Hypothalamus (tissue), 51 donors: Measurements from ENCODE around the gene UBE2L3.

Source experiments
- DNase-seq, 51 donors: peaks; one replicate each; lab custom pipeline; 2025; lab: John Stamatoyannopoulos, UW

Gene UBE2L3

DNA sequence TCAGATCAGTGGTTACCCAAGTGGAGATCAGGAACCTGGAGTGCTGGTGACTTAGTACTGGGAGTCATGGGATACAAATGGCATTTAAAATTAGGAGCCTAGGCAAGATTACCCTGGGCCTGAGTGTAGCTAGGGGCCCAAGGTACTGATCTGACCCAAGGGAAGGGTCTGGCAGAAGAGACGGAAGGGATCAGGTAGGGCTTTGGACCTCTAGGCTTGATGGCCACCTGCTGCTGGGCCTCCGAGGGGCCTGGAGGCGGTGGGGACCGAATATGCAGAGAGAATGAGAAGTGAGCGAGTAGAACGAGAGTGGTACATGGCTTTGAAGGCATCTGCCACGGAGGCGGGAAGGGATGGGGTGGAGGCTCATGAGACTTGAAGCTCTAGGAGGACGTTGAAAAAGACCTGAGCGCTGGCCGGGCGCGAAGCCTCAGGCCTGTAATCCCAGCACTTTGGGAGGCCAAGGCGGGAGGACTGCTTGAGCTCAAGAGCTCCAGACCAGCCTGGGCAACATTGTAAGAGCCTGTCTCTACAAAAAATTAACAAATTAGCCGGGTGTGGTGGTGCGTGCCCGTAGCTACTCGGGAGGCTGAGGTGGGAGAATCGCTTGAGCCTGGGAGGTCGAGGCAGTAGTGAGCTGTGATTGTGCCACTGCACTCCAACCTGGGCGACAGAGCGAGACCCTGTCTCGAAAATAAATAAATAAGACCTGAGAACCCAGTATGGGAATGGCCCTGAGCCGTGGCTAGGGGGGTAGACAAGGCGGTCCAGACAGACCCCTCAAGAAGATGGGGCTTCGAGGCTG, 97.7 kb downstream of the UBE2L3 start:
- no peak for DNase-seq

DNA sequence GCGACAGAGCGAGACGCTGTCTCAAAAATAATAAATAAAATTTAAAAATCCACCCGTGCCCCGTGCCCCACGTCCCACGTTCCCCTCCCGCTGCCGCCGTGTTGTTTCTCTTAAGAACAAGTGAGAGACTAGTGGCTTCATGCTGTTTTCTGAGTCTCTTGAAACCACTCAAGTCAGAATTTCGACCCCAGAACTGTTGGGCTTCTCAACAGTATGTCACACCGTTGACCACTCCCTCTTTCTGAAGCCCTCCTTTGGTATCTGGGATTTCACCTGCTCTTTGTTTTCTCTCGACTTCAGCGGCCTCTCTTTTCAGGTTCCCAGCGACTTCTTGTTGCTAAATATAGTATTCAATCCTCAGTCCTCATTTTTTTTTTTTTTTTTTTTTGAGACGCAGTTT, 99.3 kb downstream of the UBE2L3 start:
- DNase-seq: no peak

DNA sequence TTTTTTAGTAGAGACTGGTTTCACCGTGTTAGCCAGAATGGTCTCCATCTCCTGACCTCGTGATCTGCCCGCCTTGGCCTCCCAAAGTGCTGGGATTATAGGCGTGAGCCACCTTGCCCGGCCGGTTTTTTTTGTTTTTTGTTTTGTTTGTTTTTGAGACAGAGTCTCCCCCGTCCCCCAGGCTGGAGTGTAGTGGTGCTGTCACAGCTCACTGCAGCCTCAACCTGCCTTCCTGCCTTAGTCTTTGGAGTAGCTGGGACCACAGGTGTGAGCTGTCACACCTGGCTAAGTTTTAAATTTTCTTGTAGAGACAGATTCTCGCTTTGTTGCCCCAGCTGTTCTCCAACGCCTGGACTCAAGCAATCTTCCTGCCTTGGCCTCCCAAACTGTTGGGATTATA, 101.5 kb downstream of the UBE2L3 start:
- DNase-seq: no peak

DNA sequence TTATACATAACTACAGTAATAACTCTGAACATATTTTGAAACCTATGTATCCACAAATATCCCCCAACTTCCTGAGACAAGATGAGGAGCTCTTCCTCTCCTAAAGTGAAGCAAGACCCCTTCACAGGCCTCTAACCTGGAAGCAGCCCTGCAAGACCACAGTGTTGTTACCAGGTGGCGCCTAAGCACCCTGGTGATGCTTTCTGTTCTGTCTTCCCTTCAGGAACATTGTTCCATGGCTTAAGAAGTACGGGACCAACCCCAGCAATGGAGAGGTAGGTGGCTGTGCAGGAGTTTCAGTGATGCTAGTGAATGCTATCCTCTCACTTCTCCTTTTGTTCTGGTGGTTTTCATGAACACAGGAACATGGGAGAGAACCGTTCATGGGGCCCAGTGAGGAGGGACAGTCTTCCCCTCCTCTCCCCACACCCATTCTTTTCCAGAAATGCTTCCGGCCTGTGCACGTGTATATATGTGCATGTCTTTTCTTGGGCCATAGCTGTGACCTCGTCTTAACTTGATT, 104.7 kb downstream of the UBE2L3 start:
- DNase-seq: no peak
